Measurements from ENCODE around the gene CREB5.

CREB5 gene

DNA sequence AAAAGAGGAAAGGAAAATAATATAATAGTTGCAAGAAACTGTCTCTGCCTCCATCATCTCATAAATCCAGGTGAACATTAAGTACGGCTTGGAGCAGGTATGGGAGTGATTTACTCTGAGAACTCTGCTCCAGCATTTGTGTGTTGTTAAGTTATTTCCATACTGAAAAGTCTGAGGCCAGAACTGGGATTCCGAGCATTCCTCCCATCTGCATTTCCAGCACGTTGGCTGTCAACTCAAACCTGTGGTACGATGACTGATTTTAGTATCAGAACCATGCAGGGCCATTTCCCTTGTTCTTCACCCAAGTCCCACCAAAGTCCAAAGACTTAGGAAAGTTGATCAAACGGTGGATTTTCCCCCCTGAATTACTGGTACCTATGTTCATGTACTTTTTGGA lies 104.9 kb downstream of the CREB5 start:
- no peaks in the 10 kb centered on the region for H3K27me3 ChIP-seq (ENCODE audit: insufficient read depth, low read length)
- 66% methylated on average over 5 of the region's 5 CpGs for WGBS

DNA sequence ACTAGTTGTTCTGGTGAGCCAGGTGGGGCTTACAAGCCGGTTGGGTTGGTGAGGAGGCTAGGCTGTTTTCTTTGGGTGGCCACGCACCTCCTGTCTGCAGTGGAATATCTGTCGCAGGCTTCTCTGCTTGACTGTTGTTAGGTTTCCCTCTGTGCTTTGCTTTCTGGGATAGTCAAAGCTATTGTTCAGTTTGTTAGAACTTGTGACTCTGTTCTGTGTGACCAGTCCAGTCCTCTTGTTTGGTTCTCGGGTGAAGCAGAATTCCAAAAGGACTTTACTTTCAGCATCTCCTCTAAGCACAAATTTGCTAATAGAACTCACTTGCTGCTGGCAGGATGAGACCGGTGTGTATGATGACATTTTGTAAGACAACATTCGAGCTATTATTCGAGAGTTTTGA lies 105.3 kb downstream of the CREB5 start:
- WGBS: 88% methylated on average over 7 of the region's 7 CpGs
- Histone ChIP-seq H3K4me1 (ENCODE audit: insufficient read depth, low read length) (peaks cover 28% of the 10 kb centered on the region), H3K4me3 (ENCODE audit: low read length) (no peak overlapping the region), H3K27me3 (ENCODE audit: insufficient read depth, low read length) (no peaks in the 10 kb centered on the region), H3K9ac (ENCODE audit: low read depth, low read length) (no peak overlapping the region), H3K36me3 (ENCODE audit: insufficient read depth, low read length) (no peaks in the 10 kb centered on the region), H3K27ac (ENCODE audit: low read depth, low read length) (no peak overlapping the region), H3K9me3 (ENCODE audit: insufficient read depth, low read depth, low read length) (no peaks in the 10 kb centered on the region)

More for the DNA sequence above, 104.9 kb downstream of the CREB5 start:
- no peak overlapping the region for H3K27ac ChIP-seq (ENCODE audit: low read depth, low read length)
- peaks cover 28% of the 10 kb centered on the region for H3K4me1 ChIP-seq (ENCODE audit: insufficient read depth, low read length)
- no peak overlapping the region for H3K4me3 ChIP-seq (ENCODE audit: low read length)
- no peaks in the 10 kb centered on the region for H3K9me3 ChIP-seq (ENCODE audit: insufficient read depth, low read depth, low read length)
- no peak overlapping the region for H3K9ac ChIP-seq (ENCODE audit: low read depth, low read length)
- no peaks in the 10 kb centered on the region for H3K36me3 ChIP-seq (ENCODE audit: insufficient read depth, low read length)

- H3K27ac ChIP-seq (ENCODE audit: low read depth, low read length): no peak overlapping the region
- 89% methylated on average over 9 of the region's 9 CpGs for WGBS
- no peaks in the 10 kb centered on the region for H3K27me3 ChIP-seq (ENCODE audit: insufficient read depth, low read length)
- H3K4me3 ChIP-seq (ENCODE audit: low read length): no peak overlapping the region
- no peaks in the 10 kb centered on the region for H3K36me3 ChIP-seq (ENCODE audit: insufficient read depth, low read length)
- no peaks in the 10 kb centered on the region for H3K9me3 ChIP-seq (ENCODE audit: insufficient read depth, low read depth, low read length)
- no peak overlapping the region for H3K9ac ChIP-seq (ENCODE audit: low read depth, low read length)
- peaks cover 28% of the 10 kb centered on the region for H3K4me1 ChIP-seq (ENCODE audit: insufficient read depth, low read length)
These were observed 108.0 kb downstream of the CREB5 start for GRCh38 chr7:28520074-28521015.

DNA sequence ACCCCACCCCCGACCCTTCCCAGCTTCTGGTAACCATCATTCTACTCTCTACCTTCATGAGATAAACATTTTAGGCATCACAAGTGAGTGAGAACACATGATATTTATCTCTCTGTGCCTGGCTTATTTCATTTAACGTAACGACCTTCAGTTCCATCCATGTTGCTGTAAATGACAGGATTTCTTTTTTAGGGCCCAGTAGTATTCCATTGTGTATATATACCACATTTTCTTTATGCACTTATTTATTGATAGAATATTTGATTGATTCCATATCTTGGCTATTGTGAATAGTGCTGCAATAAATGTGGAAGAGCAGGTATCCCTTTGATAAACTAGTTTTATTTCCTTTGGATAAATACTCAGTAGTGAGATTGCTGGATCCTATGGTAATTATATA lies 112.7 kb downstream of the CREB5 start:
- Histone ChIP-seq H3K9ac (ENCODE audit: low read depth, low read length) (no peak overlapping the region), H3K9me3 (ENCODE audit: insufficient read depth, low read depth, low read length) (no peaks in the 10 kb centered on the region), H3K36me3 (ENCODE audit: insufficient read depth, low read length) (no peaks in the 10 kb centered on the region), H3K4me3 (ENCODE audit: low read length) (no peak overlapping the region), H3K27ac (ENCODE audit: low read depth, low read length) (no peak overlapping the region), H3K27me3 (ENCODE audit: insufficient read depth, low read length) (no peaks in the 10 kb centered on the region), H3K4me1 (ENCODE audit: insufficient read depth, low read length) (no peaks in the 10 kb centered on the region)
- WGBS: 85% methylated on average over 3 of the region's 3 CpGs

DNA sequence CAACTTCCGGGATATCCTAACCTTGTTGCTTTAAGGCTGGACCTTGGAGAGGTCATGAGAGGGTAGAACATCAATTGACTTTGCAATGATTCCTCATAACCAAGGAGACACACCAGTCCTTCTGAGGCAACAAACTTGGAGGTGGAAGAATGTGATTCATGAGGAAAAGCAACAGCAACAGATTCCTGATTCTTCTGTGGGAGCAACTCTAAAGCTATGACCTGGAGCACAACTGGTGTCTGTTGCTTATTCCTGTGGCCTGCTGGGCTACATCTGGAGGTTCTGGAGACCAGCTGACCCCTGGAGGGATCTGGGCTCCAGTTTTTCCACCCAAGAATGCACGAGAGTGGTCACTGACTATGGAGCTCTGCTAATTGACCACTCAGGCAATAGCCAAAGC lies 116.6 kb downstream of the CREB5 start:
- no peak overlapping the region for H3K9ac ChIP-seq (ENCODE audit: low read depth, low read length)

DNA sequence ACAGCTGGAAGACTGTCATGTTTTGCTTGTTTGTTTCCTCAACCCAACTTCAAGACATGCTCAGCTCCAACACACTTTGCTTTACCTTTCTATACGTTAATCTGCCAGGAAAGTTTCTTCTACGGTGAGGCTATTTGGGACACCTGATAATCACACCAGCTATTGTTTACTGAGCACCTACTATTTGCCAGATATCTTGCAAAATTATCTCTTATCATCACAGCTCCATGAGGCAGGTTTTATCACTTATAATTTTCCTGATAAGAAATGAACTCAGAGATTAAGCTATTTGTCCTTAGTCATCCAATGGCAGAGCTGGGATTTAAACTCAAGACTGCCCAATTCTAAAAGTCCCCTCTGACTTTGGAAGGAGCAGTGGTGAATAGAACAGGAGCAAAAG lies 117.4 kb downstream of the CREB5 start:
- Histone ChIP-seq H3K4me1 (ENCODE audit: insufficient read depth, low read length) (peaks cover 9% of the 10 kb centered on the region; the same call in 1 of the 2 replicates), H3K36me3 (ENCODE audit: insufficient read depth, low read length) (no peaks in the 10 kb centered on the region), H3K4me3 (ENCODE audit: low read length) (no peak overlapping the region), H3K9me3 (ENCODE audit: insufficient read depth, low read depth, low read length) (0 out of 2 replicates have a peak, but pooled peaks cover 3% of the 10 kb centered on the region), H3K27me3 (ENCODE audit: insufficient read depth, low read length) (no peaks in the 10 kb centered on the region), H3K9ac (ENCODE audit: low read depth, low read length) (no peak overlapping the region), H3K27ac (ENCODE audit: low read depth, low read length) (no peak overlapping the region)
- 84% methylated on average over 2 of the region's 2 CpGs for WGBS

More for the DNA sequence above, 116.6 kb downstream of the CREB5 start:
- 88% methylated on average over 1 of the region's 2 CpGs for whole genome bisulfite sequencing
- no peaks in the 10 kb centered on the region for H3K36me3 ChIP-seq (ENCODE audit: insufficient read depth, low read length)
- no peak overlapping the region for H3K4me3 ChIP-seq (ENCODE audit: low read length)
- H3K4me1 ChIP-seq (ENCODE audit: insufficient read depth, low read length): peaks cover 9% of the 10 kb centered on the region; the same call in 1 of the 2 replicates
- no peaks in the 10 kb centered on the region for H3K27me3 ChIP-seq (ENCODE audit: insufficient read depth, low read length)
- H3K9me3 ChIP-seq (ENCODE audit: insufficient read depth, low read depth, low read length): 0 out of 2 replicates have a peak, but pooled peaks cover 3% of the 10 kb centered on the region
- H3K27ac ChIP-seq (ENCODE audit: low read depth, low read length): no peak overlapping the region

DNA sequence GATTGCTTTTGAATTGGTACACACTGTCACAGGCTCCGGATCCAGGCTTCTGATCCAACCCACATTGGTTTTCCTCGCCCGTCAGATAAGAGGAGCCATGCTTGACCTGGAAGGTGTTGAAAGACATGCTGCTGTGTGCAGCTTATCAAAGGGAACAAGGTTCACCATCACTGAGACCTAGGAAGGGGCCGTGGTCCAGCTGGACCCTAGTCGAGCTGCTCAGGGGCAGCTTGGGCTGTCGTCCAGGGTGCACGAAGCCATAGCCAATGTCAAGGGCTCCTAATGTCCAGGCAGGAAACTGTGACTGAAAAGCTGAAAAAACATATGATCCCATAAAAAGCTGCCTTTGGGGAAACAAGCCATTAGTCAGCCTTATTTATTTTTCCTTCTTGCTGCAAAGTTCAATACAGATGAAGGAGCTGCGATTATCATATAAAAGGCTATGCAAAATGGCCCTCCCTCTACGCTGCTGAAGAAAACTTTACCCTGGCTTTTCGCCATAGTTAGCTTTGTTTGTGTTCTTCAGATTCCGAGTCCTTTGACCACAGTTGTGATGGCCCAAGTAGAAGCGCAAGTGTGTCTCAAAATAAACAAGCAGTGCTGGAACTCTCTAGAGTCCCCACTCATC lies 118.0 kb downstream of the CREB5 start:
- H3K9me3 ChIP-seq (ENCODE audit: insufficient read depth, low read depth, low read length): 0 out of 2 replicates have a peak, but pooled peaks cover 3% of the 10 kb centered on the region
- H3K4me3 ChIP-seq (ENCODE audit: low read length): no peak overlapping the region
- 70% methylated on average over 12 of the region's 12 CpGs for WGBS
- peak overlapping the region; percentile 31; the same call in 1 of the 2 replicates for H3K27ac ChIP-seq (ENCODE audit: low read depth, low read length)
- peaks cover 9% of the 10 kb centered on the region; the same call in 1 of the 2 replicates for H3K4me1 ChIP-seq (ENCODE audit: insufficient read depth, low read length)
- no peaks in the 10 kb centered on the region for H3K27me3 ChIP-seq (ENCODE audit: insufficient read depth, low read length)
- H3K9ac ChIP-seq (ENCODE audit: low read depth, low read length): no peak overlapping the region
- no peaks in the 10 kb centered on the region for H3K36me3 ChIP-seq (ENCODE audit: insufficient read depth, low read length)

- 73% methylated on average over 4 of the region's 4 CpGs for WGBS
- Histone ChIP-seq H3K4me1 (ENCODE audit: insufficient read depth, low read length) (peaks cover 9% of the 10 kb centered on the region; the same call in 1 of the 2 replicates), H3K4me3 (ENCODE audit: low read length) (no peak overlapping the region), H3K9ac (ENCODE audit: low read depth, low read length) (no peak overlapping the region), H3K27ac (ENCODE audit: low read depth, low read length) (peak overlapping the region; percentile 31; the same call in 1 of the 2 replicates), H3K27me3 (ENCODE audit: insufficient read depth, low read length) (no peaks in the 10 kb centered on the region), H3K9me3 (ENCODE audit: insufficient read depth, low read depth, low read length) (0 out of 2 replicates have a peak, but pooled peaks cover 3% of the 10 kb centered on the region), H3K36me3 (ENCODE audit: insufficient read depth, low read length) (no peaks in the 10 kb centered on the region)
These were observed 118.5 kb downstream of the CREB5 start for GRCh38 chr7:28530803-28531175.

DNA sequence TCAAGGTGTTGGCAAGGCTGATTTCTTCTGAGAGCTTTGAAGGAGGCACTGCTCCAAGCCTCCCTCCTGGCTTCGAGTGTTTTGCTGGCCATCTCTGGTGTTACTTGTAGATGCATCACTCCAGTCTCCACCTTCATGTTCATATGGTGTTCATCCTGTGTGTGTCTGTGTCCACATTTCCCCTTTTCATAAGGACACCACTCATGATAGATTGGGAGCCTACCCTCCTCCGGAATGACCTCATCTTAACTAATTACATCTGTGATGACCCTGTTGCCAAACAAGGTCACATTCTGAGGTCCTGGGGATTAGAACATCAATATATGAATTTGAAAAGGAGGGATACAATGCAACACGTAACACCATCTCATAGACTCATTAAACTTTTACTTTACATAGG lies 119.0 kb downstream of the CREB5 start:
- H3K27me3 ChIP-seq (ENCODE audit: insufficient read depth, low read length): no peaks in the 10 kb centered on the region
- H3K27ac ChIP-seq (ENCODE audit: low read depth, low read length): no peak overlapping the region
- no peak overlapping the region for H3K4me3 ChIP-seq (ENCODE audit: low read length)
- WGBS: 92% methylated on average over 2 of the region's 3 CpGs
- no peaks in the 10 kb centered on the region for H3K36me3 ChIP-seq (ENCODE audit: insufficient read depth, low read length)
- H3K9ac ChIP-seq (ENCODE audit: low read depth, low read length): no peak overlapping the region
- peaks cover 9% of the 10 kb centered on the region; the same call in 1 of the 2 replicates for H3K4me1 ChIP-seq (ENCODE audit: insufficient read depth, low read length)
- H3K9me3 ChIP-seq (ENCODE audit: insufficient read depth, low read depth, low read length): 0 out of 2 replicates have a peak, but pooled peaks cover 3% of the 10 kb centered on the region

DNA sequence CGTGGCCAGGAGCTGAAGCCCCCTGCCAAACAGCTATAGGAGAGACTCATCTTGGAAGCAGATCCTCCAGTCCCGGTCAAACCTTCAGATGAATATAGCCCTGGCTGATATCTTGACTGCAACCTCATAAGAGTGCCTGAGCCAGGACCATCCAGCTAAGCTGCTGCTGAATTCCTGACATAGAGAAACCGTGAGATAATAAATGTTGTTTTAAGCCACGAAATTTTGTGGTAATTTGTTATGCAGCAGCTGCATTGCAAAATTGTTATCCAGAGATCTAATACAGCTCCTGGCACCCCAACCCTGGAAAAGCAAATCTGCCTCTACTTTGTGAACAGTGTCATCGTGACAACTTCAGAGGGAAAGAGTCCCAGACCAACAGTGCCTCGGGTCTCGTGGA lies 119.9 kb downstream of the CREB5 start:
- Histone ChIP-seq H3K9ac (ENCODE audit: low read depth, low read length) (no peak overlapping the region), H3K27ac (ENCODE audit: low read depth, low read length) (no peak overlapping the region), H3K9me3 (ENCODE audit: insufficient read depth, low read depth, low read length) (0 out of 2 replicates have a peak, but pooled peaks cover 3% of the 10 kb centered on the region), H3K36me3 (ENCODE audit: insufficient read depth, low read length) (no peaks in the 10 kb centered on the region), H3K27me3 (ENCODE audit: insufficient read depth, low read length) (no peaks in the 10 kb centered on the region), H3K4me1 (ENCODE audit: insufficient read depth, low read length) (peaks cover 9% of the 10 kb centered on the region; the same call in 1 of the 2 replicates), H3K4me3 (ENCODE audit: low read length) (no peak overlapping the region)
- WGBS: 94% methylated on average over 7 of the region's 7 CpGs

- Histone ChIP-seq H3K27ac (ENCODE audit: low read depth, low read length) (no peak overlapping the region), H3K4me3 (ENCODE audit: low read length) (no peak overlapping the region), H3K36me3 (ENCODE audit: insufficient read depth, low read length) (no peaks in the 10 kb centered on the region), H3K4me1 (ENCODE audit: insufficient read depth, low read length) (peaks cover 9% of the 10 kb centered on the region; the same call in 1 of the 2 replicates), H3K27me3 (ENCODE audit: insufficient read depth, low read length) (no peaks in the 10 kb centered on the region), H3K9ac (ENCODE audit: low read depth, low read length) (no peak overlapping the region), H3K9me3 (ENCODE audit: insufficient read depth, low read depth, low read length) (0 out of 2 replicates have a peak, but pooled peaks cover 3% of the 10 kb centered on the region)
- WGBS: 92% methylated on average over 8 of the region's 8 CpGs
These were observed 120.9 kb downstream of the CREB5 start for GRCh38 chr7:28533267-28533666.
